B cell (primary cell): ENCODE measurements around the gene PLCG1. TPM values are rescaled to one million over a fixed set of nuclear protein-coding genes. Genes with fewer than 3 reads are reported as not detected.

Experiments used
- ATAC-seq: fragments of 200-7000 bp; cut with Tn5 transposase; one replicate; pipeline ENCODE4 v1.10.0; 2021; ENCODE audit warnings: low read depth, mild to moderate bottlenecking, moderate number of reproducible peaks, moderate library complexity
- CTCF ChIA-PET: fragments of 350-600 bp; sonication (Branson Sonifier 250); formaldehyde crosslinking; loops from one replicate; lab custom pipeline; 2021; ENCODE audit warnings: antibody characterized with exemption, inconsistent platforms; lab: Charles Lee
- POLR2A ChIA-PET: fragments of 350-600 bp; sonication (Branson Sonifier 250); formaldehyde crosslinking; loops from one replicate; lab custom pipeline; 2021; ENCODE audit warnings: antibody characterized with exemption; lab: Charles Lee
- DNase-seq: peaks from one replicate; pipeline ENCODE4 v3.0.0; 2013
- H2AFZ ChIP-seq: 2 replicates; pipeline ENCODE4 v1.6.1; 2012; ENCODE audit warnings: mild to moderate bottlenecking, low read depth, low read length; ENCODE audit not compliant: insufficient read depth, poor library complexity, severe bottlenecking
- H3K27ac ChIP-seq, 2 donors: 1 replicate in 1 of 2; 2 replicates in 1 of 2; pipeline ENCODE4 v1.5.1; 2012 to 2013; ENCODE audit warnings: low read length in 2 of 2, mild to moderate bottlenecking in 2 of 2, moderate library complexity in 1 of 2
- H3K27me3 ChIP-seq, 4 experiments: fragments of 200-600 bp in 1 of 4; sonication (generic) in 1 of 4; replicated peaks in 1 of 4; 1 replicate in 2 of 4; 2 replicates in 2 of 4; pipeline versions ENCODE4 v1.6.1 to v1.7.0; 2013 to 2016; ENCODE audit warnings: low read length in 3 of 4, mild to moderate bottlenecking in 2 of 4, mixed read lengths in 1 of 4, moderate library complexity in 1 of 4; ENCODE audit not compliant: insufficient read depth in 4 of 4, control insufficient read depth in 3 of 4; ENCODE audit errors: control extremely low read depth in 1 of 4
- H3K36me3 ChIP-seq, 2 experiments: replicated peaks in 1 of 2; 1 replicate in 1 of 2; 2 replicates in 1 of 2; pipeline versions ENCODE4 v1.6.1 to v1.7.1; 2013; ENCODE audit warnings: low read length in 1 of 2; ENCODE audit not compliant: insufficient read depth in 2 of 2, control insufficient read depth in 1 of 2; ENCODE audit errors: control extremely low read depth in 1 of 2, extremely low read depth in 1 of 2
- H3K4me1 ChIP-seq, 2 donors: fragments of 200-600 bp in 1 of 2; sonication (generic) in 1 of 2; 1 replicate in 1 of 2; 2 replicates in 1 of 2; pipeline versions ENCODE4 v1.5.1 to v1.6.1; 2013 to 2017; ENCODE audit warnings: low read length in 2 of 2; ENCODE audit not compliant: control insufficient read depth in 2 of 2, insufficient read depth in 2 of 2
- H3K4me2 ChIP-seq: replicated peaks from 2 replicates; pipeline ENCODE3; 2012; ENCODE audit warnings: mild to moderate bottlenecking, low read depth, low read length; ENCODE audit not compliant: poor library complexity, severe bottlenecking
- H3K4me3 ChIP-seq, 5 experiments: fragments of 200-600 bp in 1 of 5; sonication (generic) in 1 of 5; 1 replicate in 3 of 5; 2 replicates in 2 of 5; pipeline versions ENCODE4 v1.5.1 to v1.7.0; 2011 to 2016; ENCODE audit warnings: low read length in 4 of 5, mild to moderate bottlenecking in 4 of 5, low read depth in 2 of 5, control low read depth in 1 of 5, moderate library complexity in 1 of 5; ENCODE audit not compliant: insufficient read depth in 1 of 5; ENCODE audit errors: control extremely low read depth in 1 of 5, extremely low read depth in 1 of 5
- H3K79me2 ChIP-seq: fragments of 200-600 bp; sonication (generic); one replicate; pipeline ENCODE4 v1.6.0; 2016; ENCODE audit warnings: low read length; ENCODE audit not compliant: control insufficient read depth, insufficient read depth
- H3K9ac ChIP-seq: fragments of 200-600 bp; sonication (generic); 2 replicates; pipeline ENCODE4 v1.6.1; 2017; ENCODE audit warnings: mild to moderate bottlenecking, low read length, moderate library complexity
- H3K9me3 ChIP-seq, 3 donors: one replicate each; pipeline versions ENCODE4 v1.6.1 to v1.7.1; 2013; ENCODE audit warnings: low read length in 2 of 3; ENCODE audit not compliant: control insufficient read depth in 2 of 3, insufficient read depth in 1 of 3; ENCODE audit errors: control extremely low read depth in 1 of 3
- H4K20me1 ChIP-seq: 2 replicates; pipeline ENCODE4 v1.6.0; 2012; ENCODE audit warnings: mild to moderate bottlenecking, low read length; ENCODE audit not compliant: insufficient read depth, control insufficient read depth, poor library complexity, severe bottlenecking
- H3K27ac Mint-ChIP-seq: one replicate; pipeline ENCODE4 v1.8.0; 2021; ENCODE audit warnings: mixed read lengths
- H3K27me3 Mint-ChIP-seq: one replicate; pipeline ENCODE4 v1.8.0; 2021; ENCODE audit warnings: mixed read lengths
- H3K4me1 Mint-ChIP-seq: one replicate; pipeline ENCODE4 v1.8.0; 2021; ENCODE audit warnings: mixed read lengths
- H3K4me3 Mint-ChIP-seq: one replicate; pipeline ENCODE4 v1.8.0; 2021; ENCODE audit warnings: mixed read lengths
- H3K9me3 Mint-ChIP-seq: one replicate; pipeline ENCODE4 v1.8.0; 2022; ENCODE audit warnings: mixed read lengths; ENCODE audit not compliant: insufficient read depth
- EZH2 ChIP-seq: IDR thresholded peaks from 2 replicates; pipeline ENCODE4 v1.6.1; 2012; ENCODE audit warnings: borderline replicate concordance, low read depth, mild to moderate bottlenecking, moderate library complexity, low read length; ENCODE audit not compliant: insufficient read depth, poor library complexity, severe bottlenecking
- WGBS: methylation state at CpG from one replicate; pipeline ENCODE4 v1.1.5; 2013; ENCODE audit warnings: missing lambda C conversion rate; ENCODE audit not compliant: insufficient coverage; 5-methylcytosine and 5-hydroxymethylcytosine counted together
- intact Hi-C: fragments of 100-400 bp; cut with micrococcal nuclease; formaldehyde crosslinking; loops from one replicate; pipeline ENCODE4 v1.10.0; 2022
- polyA plus RNA-seq: library from polyadenylated mRNA; depleted of rRNA; stranded (reverse); fragments of >200 nt; gene quantifications from 2 replicates; pipeline ENCODE4 v1.2.3, GENCODE V29; 2012
- total RNA-seq, 2 donors: library from RNA; stranded (reverse); fragments of 120-200 nt in 1 of 2; gene quantifications; 1 replicate in 1 of 2; 2 replicates in 1 of 2; pipeline versions ENCODE4 v1.2.3 to v1.2.4, GENCODE V29; 2013 to 2022
- TF ChIP-seq, protein P1 (sequence below): fragments of 200-600 bp; IDR thresholded peaks from one replicate; pipeline ENCODE4 v1.8.0; 2022; ENCODE audit warnings: antibody characterized with exemption, mild to moderate bottlenecking

The PLCG1 gene
- total and polyA plus RNA-seq, 2 donors (not counting 1 experiment from before 2014, with no cell fraction given): 98.7 to 101 TPM

DNA sequence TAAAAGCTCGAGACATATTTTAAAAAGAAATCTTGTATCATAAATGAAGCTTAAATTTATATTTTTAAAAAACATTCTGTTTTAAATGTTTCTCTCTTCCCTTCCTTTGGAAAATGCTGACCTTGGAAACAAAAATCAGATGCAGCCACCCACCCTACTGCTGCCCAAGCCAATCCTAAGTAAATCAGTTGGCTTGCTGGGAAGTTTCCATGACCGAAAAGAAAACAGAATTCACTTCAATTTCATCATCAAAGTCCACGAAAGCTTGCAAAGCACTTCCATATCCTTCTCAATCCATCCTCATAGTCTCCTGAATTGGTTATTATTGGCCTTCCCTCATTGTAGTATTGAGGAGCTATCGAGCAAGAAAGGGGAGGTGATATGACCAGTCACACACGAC is 80.1 kb downstream of the PLCG1 start:
- Mint-ChIP-seq H3K27me3 (no peaks in the 10 kb centered on the region), H3K27ac (no peak overlapping the region), H3K4me3 (no peak overlapping the region), H3K9me3 (no peaks in the 10 kb centered on the region), H3K4me1 (no peaks in the 10 kb centered on the region)
- 100% methylated on average over 1 of the region's 5 CpGs for WGBS
- no peak overlapping the region for H3K4me3 ChIP-seq
- no peaks in the 10 kb centered on the region for H4K20me1 ChIP-seq
- no peak overlapping the region for H2AFZ ChIP-seq
- no peak for DNase-seq
- H3K9ac ChIP-seq: no peak overlapping the region
- POLR2A ChIA-PET: no interaction called here
- no peak overlapping the region for H3K27ac ChIP-seq
- H3K79me2 ChIP-seq: no peaks in the 10 kb centered on the region
- H3K36me3 ChIP-seq: no peaks in the 10 kb centered on the region
- TF ChIP-seq, protein P1, sequence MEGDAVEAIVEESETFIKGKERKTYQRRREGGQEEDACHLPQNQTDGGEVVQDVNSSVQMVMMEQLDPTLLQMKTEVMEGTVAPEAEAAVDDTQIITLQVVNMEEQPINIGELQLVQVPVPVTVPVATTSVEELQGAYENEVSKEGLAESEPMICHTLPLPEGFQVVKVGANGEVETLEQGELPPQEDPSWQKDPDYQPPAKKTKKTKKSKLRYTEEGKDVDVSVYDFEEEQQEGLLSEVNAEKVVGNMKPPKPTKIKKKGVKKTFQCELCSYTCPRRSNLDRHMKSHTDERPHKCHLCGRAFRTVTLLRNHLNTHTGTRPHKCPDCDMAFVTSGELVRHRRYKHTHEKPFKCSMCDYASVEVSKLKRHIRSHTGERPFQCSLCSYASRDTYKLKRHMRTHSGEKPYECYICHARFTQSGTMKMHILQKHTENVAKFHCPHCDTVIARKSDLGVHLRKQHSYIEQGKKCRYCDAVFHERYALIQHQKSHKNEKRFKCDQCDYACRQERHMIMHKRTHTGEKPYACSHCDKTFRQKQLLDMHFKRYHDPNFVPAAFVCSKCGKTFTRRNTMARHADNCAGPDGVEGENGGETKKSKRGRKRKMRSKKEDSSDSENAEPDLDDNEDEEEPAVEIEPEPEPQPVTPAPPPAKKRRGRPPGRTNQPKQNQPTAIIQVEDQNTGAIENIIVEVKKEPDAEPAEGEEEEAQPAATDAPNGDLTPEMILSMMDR: no peak
- no peak for TF ChIP-seq EZH2
- no peaks in the 10 kb centered on the region for H3K27me3 ChIP-seq
- no peaks in the 10 kb centered on the region for H3K4me1 ChIP-seq
- CTCF ChIA-PET: no interaction called here
- H3K9me3 ChIP-seq: no peaks in the 10 kb centered on the region
- H3K4me2 ChIP-seq: no peak overlapping the region
- intact Hi-C loops: no loop called here
- no peak for ATAC-seq

GRCh38 chr20:41218466-41218865 is 81.1 kb downstream of the PLCG1 start:
- Mint-ChIP-seq H3K27me3 (no peaks in the 10 kb centered on the region), H3K27ac (no peak overlapping the region), H3K4me1 (no peaks in the 10 kb centered on the region), H3K4me3 (no peak overlapping the region), H3K9me3 (no peaks in the 10 kb centered on the region)
- WGBS: no CpG with 5 or more reads among the region's 2 CpGs
- Histone ChIP-seq H4K20me1 (no peaks in the 10 kb centered on the region), H3K4me2 (no peak overlapping the region), H3K36me3 (no peaks in the 10 kb centered on the region), H3K27ac (no peak overlapping the region), H3K4me1 (no peaks in the 10 kb centered on the region), H3K9me3 (no peaks in the 10 kb centered on the region), H3K9ac (no peak overlapping the region), H3K27me3 (no peaks in the 10 kb centered on the region), H2AFZ (no peak overlapping the region), H3K4me3 (no peak overlapping the region), H3K79me2 (no peaks in the 10 kb centered on the region)
- CTCF ChIA-PET: interaction anchor here (0.6 kb wide), 1 partner anchor 17 kb away, joined by 3 read pairs; no protein-coding TSS in a partner anchor
- DNase-seq: no peak
- ATAC-seq: no peak
- POLR2A ChIA-PET: no interaction called here
- intact Hi-C loops: no loop called here
- TF ChIP-seq EZH2: no peak
- TF ChIP-seq, protein P1: no peak
